Hematopoietic multipotent progenitor cell (in vitro differentiated cells): Measurements from ENCODE around the gene GORASP1. TPM values are rescaled to one million over a fixed set of nuclear protein-coding genes. Genes with fewer than 3 reads are reported as not detected.

ENCODE experiments used
- DNase-seq, 3 donors: peaks; one replicate each; pipeline ENCODE4 v3.0.0-alpha.2; 2011 to 2015; ENCODE audit warnings: low read depth in 2 of 3, low spot score in 2 of 3
- total RNA-seq: library from RNA; depleted of rRNA; stranded (reverse); fragments of >200 nt; gene quantifications from one replicate; pipeline ENCODE4 v1.2.3, GENCODE V29; 2012

The GORASP1 gene
- 56.0 TPM for total RNA-seq

DNA sequence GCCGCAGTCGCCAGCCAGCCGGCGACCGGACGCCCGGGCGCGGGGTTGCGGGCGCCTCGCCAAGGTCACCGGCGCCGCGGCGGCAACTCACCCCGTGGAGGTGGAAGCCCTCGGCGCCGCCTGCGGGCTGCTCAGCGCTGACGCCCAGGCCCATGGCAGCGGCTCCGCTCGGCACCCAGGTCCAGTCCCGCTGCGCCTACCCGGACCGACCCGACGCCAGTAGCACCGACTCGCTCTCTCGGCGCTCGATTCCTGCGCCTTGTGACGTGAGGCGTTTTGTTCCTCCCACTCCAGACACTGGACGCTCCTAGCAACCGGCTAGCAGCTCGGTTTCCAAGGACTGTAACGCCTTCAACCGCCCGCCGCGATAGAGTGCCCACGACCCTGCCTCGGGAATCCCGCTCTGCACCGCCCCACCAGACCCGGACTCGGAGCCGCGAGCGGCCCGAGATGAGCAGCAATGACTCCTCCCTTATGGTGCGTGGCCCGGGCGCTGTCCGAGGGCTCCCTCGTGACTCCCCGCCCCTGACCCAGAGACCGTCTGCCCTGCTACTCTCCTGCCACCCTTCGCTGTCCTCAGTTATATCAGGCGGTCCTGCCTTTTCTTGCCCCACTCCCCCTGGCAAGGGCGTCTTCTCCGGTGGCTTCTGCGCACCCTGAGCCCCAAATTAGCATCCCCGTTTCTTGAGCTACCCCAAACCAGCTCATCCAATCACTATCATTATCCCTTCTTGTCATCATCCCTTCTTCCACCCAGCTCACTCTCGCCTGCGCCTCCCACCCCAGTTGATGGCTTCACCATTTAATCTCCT lies at the start of gene GORASP1, which contains the start of gene TTC21A:
Gene GORASP1, minus strand, starts transcription at position 240 of the 812 bp plus-strand sequence. Its CDS starts 86 bp downstream, at position 154.
Gene TTC21A, plus strand, starts transcription at position 293 of the 812 bp plus-strand sequence. Its CDS starts 158 bp downstream, at position 451.
- peak; percentile 31 to 79 (median 77) for DNase-seq

DNA sequence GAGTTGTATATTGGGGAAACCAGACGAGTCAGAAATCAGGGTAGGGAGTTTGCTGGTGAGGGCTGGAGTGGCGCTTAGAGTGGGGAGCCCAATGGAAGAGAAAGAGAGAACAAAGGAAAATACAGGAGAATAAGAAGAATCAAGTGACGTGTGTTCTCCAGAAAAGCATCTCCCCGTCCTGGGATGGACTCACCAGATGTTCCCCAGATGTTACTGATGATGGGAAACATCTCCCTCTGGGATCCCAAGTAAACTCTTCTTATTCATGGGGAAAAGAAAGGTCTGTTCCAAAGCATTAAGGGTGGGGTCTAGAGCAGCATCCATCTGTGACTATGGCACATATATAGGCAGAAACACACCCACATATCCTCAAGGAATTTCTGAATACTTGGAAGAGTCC lies 49.0 kb upstream of the GORASP1 start:
- DNase-seq: no peak

DNA sequence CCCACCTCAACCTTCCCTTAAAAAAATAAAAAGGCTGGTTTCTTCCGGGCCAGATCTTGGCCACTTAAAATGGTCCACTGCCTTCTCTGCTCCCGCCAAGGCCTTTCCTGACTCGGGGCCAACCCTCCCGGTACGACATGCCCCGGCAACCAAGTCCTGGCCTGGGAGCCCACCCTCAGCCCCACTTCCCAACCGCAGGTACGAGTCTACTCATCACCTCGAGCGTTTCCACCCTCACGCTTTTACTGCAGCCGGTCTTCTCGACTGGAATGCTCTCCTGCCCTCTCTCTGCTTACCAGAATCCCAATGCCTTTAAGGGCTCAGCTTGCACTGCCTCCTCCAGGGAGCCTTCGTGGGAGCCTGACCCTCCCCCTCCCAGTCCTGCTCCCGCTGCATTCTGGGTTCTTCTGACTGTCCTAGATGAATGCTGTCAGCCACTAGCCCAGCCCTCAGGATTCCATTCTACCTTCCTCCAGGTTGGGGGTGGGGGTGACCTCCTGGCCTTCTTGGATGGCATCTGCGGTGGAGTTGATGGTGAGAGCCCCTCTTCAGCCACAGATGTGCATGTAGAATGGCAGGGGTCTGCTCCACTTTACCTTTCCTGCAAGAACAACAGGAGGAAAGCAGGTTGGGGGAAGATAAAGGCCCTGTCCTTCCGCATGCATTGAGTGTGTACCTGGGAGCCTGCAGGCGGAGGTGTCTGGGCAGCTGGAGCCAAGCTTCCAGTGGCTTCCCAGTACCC lies 47.0 kb upstream of the GORASP1 start:
- DNase-seq: no peak

DNA sequence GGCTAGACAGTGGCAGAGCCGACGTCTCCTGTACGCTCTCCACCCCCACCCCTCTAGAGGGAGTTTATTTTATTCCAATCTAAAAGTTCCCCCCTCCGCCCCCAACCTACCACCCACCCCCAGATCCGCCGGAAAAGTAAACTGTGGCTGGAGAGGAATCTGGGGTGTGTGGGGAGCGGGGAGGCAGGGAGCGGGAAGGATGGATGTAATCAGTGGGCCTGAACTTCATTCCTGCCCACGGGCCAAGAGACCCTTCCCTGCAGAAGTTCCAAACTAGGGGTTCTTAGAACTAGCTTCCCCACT lies 46.5 kb upstream of the GORASP1 start:
- DNase-seq: no peak

DNA sequence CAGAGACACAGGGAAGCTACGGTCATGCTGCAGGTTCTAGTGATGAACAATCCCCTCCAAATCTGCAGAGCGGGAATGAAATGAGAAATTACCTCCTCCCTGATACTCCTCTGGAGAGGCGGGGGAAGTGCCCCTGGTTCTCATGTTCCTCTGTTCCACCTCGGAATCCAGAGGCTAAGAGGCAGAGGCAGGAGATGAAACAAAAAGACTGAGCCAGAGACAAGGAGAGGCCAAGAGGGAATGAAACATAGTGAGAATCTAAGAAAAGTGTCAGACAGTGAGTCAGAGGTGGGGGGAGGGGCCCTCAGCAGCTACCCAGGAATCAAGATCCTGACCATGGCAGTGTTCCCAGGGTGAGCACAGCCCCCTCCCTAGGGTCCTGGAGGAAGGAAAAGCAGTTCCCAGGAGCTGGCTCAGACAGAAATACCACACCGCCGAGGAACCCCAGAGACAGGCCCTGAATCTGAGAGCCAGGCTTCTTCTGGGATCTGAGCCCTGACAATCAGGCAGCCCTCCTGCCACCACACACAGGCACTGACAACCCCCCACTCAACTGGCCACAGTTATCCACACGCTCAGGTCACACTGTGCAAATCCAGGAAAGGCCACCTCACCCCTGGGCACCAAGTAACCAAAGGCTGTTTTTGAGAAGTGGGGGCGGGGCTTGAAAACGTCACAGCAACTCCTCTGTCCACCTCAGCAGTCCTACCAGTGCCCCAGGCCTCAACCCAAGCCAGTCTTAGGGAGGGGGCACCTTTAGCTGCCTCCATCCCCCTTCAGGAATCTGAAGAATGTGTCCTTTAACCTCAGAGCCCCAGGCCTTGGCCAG lies 43.6 kb upstream of the GORASP1 start:
- no peak for DNase-seq

DNA sequence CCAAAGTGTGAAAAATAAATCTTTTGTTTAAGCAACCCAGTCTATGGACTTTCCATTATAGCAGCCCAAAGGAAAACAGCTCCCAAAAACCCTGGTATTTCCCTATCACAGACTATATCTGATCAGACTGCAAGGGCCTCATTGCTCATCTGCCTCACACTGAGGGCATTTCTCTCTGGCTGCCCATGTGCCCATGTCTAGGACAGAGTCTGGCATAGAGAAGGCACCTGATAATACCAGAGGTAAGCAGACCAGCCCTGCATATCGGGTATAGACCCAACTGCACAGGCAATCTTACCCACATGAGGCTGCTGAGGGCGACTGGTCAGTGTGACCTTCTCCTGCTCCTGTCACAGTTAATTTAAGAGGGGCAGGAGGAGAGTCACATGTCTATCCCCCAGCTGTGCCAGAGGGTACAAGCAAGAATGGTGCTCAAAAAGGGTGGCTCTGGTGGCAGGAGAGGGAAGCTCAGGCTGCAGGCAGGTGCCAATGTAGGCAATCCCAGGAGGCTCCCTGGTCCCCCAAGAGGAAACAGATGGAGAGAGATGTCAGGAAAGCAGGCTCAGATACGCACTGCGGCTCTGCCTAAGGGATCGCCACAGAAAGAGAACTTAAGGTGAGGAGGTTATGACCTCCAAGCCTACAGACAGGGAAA lies 42.8 kb upstream of the GORASP1 start:
- no peak for DNase-seq

DNA sequence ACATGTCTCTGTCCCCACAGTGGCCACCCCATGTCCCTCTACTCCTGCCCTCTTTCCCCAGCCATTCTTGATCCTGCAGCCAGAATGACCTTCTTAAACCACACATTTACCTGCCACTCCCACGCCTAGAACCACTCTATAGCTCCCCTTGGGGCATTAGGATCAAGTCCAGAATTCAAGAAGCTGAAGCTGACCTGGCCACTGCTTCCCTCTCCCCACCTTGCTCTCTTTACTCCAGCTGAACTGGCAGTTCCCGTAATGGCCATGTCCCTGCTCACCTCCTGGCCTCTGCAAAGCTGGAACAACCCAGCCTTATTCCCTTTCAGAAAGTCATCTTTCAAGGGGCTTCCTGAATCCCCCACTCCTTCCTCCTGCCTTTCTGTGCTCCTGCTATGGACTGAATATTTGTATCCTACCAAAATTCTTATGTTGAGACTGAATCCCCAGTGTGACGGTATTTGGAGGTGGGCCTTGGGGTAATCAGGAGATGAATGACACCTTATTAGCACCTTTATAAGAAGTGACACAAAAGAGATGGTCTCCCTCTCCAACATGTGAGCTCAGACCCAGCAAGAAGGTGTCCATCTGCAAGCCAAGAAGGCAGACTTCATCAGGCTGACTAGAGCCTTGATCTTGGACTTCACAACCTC lies 42.2 kb upstream of the GORASP1 start:
- DNase-seq: no peak

DNA sequence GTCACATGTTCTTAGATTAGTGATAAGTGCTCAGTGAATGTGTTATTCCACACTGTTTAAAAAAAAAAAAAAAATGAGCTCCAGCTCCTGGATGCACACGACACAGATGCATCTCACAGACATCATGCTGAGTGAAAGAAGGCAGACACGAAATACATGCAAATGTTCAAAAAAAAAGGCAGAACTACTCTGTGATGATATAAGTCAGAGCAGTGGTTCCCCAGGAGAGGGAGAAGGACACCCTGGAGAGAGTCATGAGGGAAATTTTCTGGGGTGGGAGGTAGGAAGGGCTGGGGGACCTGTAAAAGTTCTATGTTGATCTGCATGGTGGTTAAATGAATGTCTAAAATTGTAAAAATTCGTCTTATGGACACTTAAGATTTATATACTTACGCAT lies 41.6 kb upstream of the GORASP1 start:
- DNase-seq: no peak

DNA sequence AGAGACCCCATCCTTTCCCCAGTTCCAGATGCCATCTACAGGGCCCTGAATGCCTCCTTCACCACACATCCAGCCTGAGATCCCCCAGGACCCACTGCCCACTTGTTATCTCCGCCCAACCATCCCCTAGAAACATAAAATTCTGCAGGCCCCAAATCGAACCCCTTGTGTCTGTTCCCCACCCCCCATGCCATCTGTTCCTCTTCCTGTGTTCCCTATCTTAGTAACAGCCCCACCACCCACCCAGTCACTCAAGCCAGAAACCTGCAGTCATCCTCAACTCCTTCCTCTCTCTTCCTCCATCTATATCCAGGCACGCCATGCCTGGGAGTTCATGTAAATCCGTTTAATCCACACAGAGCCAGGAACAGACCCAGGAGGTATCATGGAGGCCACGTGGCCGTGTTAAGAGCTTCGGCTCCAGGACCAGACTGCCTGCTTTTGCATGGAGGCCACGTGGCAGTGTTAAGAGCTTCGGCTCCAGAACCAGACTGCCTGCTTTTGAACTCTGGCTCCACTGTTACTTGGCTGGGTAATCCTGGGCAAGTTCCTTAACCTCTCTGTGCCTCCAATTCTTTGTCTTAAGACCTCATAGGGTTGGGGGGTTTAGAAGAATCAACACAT lies 41.1 kb upstream of the GORASP1 start:
- DNase-seq: peak in 1 of 3 donors; percentile 70

DNA sequence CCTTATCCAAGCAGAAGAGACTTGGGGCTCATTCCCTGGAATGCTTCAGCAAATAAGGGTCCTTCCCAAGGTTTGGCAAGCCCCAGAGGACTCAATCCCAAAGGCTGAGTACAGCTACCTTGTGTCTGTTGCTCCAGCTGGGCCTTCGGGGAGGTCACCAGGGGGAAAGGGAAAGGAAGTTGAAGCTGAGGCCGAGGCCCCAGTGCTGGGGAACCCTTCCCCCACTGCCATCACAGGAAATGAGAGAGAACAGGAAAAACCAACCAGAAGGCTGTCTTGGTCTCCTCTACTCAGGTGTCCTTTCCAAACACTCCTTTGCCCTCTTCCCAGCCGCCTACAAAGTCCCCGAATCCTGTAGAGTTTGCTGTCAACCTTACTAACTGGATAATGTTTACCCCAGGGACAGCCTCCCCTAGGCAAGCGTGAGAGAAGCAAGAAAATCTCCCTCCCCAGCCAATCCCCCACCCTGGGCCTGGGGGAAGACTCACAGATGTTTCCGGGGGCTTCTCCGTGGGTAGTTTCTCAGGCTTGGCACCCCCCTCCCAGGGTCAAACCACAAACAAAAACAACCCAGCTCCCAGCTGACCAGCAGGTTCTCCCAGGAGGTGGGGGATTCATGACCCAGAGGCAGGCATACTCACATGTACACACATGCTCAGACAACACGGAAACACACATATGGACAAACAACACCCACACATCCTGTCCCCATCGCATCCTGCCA lies 40.4 kb upstream of the GORASP1 start:
- DNase-seq: peak in 2 of 3 donors; percentile 87 to 93

DNA sequence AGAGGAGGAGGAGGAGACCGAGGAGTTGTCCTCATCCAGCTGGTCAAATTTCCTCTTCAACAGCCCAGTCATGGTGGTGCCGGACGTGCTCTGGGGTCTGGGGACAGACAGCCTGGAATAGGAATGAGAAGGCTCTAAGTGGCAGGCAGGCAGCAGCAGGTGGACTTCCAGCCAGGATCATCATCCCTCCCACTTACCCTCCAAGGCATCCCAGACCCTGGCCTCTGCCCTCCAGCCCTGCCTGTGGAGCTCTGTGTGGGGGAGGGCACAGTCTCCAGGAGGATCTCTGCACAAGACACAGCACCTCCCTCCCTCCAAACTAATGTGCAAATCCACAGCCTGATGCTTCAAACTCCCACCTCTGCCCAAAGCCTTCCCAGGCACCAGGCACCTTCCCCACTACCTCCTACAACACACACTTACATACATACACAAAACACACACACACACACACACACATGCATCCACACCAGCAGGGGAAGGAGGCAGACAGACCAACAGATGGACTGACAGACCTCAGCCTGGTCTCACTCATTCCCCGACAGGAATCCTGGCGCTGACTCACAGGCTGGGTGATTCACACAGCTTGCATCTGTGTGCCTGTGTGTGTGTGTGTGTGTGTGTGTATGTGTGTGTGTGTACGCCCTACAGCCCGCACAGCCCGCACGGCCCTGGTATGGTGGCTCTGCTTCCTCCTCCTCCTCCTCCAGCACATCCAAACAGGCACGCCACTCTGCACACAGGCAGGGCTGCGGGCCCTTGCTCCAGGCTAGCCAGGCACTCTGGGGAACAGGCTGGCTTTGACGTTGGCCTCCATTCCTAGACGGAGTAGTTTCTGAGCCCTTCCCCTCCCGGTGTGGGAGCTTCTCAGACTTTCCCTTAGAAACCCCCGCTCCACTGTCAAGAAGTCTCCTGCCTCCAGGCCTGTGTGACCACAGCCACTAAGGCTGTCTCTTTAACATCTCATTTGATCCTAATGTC lies 39.5 kb upstream of the GORASP1 start:
- DNase-seq: peak in 2 of 3 donors; percentile 88 to 90

DNA sequence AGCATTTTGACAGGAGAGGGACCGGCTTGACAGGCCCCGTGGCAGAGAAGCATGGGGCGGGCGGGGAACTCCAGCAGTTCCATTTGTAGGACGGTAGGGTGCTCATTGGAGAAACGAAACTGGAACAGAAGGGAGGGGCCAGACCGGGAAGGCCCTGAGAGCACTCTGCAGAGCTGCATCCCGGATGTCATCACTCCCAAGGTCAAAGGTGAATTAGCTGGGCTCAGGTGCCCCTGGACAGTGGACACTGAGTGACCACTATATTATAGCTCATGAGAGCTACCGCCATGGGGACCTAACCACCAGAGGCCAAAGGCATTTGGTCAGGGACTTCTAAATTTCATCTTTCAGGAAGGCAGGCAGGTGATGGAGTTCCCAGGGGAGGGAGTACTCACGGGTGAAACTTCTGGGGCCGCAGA lies 38.7 kb upstream of the GORASP1 start:
- no peak for DNase-seq

DNA sequence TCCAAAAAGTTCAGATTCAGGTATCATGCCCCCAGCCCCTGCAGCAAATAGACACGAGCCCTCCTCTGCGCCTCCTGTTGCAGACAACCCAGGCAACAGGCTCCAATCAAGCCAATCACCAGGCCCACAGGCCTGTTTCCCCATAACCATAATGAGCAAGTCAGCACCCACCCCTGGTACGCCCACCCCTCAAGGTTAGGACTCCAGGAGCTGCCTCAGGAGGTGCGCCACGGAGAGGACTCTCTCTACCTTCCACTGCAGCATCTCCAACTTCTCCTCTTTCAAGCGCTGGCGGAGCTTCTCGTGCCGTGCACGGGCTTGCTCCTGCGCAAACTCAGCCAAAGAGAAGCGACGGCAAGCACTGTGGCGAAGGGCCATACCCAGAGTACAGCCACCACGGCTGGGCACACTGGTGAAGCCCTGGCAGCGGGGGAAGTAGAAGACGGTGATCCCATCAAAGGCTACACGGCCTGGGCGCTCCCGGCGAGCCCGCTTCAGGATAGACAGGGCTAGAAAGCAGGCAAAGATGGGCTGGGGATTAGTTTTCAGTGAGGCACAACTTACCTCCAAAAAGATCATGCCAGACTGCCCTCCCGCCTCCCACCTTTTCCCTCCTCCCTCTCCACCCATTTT lies 37.4 kb upstream of the GORASP1 start:
- DNase-seq: no peak

DNA sequence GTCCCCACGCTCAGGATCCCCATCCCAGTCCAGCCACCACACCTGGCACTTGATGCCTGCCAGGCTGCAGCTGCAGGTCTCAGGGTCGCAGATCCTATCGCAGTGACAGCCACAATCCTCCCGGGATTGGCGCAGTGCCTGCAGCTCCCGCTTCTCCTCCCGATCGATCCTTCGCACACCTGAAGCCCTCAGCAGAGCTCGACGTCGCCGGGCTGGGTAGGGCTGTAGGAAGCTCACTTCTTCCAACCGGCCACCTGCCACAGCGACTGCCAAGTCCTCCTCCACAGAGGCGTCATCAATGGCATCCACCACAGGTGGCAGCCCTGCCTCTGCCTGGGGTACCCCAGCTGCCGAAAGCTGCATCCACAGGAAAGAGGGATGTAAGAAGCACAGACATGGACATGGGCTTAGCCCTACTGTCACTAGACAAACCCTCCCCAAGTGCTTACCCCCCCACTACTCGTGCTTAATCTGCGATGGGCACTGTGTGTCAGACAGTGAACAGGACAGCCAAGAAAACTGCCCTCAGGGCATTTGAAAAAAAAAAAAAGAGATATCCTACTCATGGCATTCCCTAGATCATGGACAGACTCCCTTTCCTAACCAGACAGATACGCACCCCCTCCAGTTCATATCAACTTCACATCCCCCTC lies 36.8 kb upstream of the GORASP1 start:
- no peak for DNase-seq

DNA sequence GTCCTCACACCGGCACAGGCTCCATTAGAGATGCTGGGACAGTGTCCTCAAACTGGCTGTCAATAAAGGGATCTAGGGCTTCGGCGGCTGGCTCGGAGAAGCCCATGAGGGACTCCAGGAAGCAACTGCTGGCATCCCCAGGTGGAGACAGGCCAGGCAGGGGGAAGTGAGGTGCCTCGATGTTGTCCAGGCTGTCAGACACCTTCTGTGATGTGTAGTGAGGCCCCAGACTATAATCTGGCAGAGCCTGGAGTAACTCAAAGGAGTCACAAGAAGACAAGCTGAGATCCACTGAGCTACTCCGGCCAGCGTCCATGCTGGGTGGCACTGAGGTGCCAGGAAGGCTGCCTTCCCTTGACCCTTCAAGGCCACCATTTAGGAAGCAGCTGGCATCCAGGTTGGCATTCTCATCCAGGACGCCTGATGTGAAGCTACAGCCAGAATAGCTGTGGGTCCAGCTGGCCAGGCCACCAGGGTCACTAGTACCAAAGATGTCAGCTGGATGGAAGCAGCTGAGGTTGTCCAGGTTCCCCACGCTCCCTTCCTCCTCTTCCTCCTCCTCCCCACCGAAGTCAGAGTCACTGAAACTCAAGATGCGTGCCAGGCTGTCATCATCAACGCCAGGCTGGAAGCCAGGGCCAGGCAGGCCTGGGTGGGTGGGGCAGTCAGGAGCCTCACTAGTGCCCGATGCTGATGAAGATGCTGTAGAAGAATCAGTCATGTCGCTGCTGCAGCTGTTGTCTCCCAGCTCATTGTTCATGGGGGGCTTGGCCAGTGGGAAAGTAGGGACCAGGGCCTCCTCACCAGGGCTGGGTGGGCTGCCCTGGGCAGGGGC lies 35.8 kb upstream of the GORASP1 start:
- DNase-seq: no peak

DNA sequence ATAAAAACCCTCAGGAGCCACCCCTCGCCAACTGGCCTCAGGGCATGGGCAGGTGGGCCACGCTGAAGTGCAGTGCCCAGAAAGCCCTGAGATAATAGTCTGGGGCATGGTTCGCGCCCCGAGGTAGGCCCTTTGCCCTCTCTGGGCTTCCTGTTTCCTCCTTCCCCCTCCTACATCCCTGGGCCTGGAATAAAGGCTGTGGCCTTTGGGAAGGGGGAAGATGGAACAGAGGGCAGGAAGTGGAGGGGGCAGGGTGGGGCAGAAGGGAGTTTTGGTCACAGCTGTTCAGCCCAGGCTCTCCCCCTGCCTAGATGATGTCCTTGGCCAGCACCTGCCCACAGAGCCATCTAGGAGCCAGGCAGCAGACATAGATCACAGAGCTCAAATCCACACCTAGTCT lies 34.6 kb upstream of the GORASP1 start:
- DNase-seq: no peak
